Neural crest cell (in vitro differentiated cells): ENCODE measurements around the gene GNPTG. TPM values are rescaled to one million over a fixed set of nuclear protein-coding genes. Genes with fewer than 3 reads are reported as not detected.

Experiments
- DNase-seq: peaks from one replicate; pipeline ENCODE4 v3.0.0; 2021; ENCODE audit warnings: low read depth, mixed read lengths, low spot score
- H3K27ac Mint-ChIP-seq: one replicate; pipeline ENCODE4 v1.8.0; 2021; ENCODE audit warnings: mild to moderate bottlenecking, mixed read lengths; ENCODE audit not compliant: unreplicated experiment
- H3K27me3 Mint-ChIP-seq: 2 replicates; pipeline ENCODE4 v1.8.0; 2021; ENCODE audit warnings: low read depth, mild to moderate bottlenecking, mixed read lengths
- H3K36me3 Mint-ChIP-seq: 2 replicates; pipeline ENCODE4 v1.8.0; 2021; ENCODE audit warnings: low read depth, mild to moderate bottlenecking, mixed read lengths
- H3K4me1 Mint-ChIP-seq: 2 replicates; pipeline ENCODE4 v1.8.0; 2021; ENCODE audit warnings: mixed read lengths
- H3K4me3 Mint-ChIP-seq: one replicate; pipeline ENCODE4 v1.8.0; 2021; ENCODE audit warnings: mild to moderate bottlenecking, mixed read lengths
- H3K9me3 Mint-ChIP-seq: 2 replicates; pipeline ENCODE4 v1.8.0; 2021; ENCODE audit warnings: mixed read lengths
- total RNA-seq: library from RNA; stranded (reverse); gene quantifications from 2 replicates; pipeline ENCODE4 v1.2.1, GENCODE V29; 2021
- TF ChIP-seq, protein P1 (sequence below): fragments of 200-600 bp; sonication (generic); conservative IDR thresholded peaks from 2 replicates; pipeline ENCODE4 v1.5.0; 2021; ENCODE audit warnings: antibody characterized with exemption, mild to moderate bottlenecking

Gene GNPTG
- total RNA-seq, 1 donor from 2014 or later, result 38.3 TPM

DNA sequence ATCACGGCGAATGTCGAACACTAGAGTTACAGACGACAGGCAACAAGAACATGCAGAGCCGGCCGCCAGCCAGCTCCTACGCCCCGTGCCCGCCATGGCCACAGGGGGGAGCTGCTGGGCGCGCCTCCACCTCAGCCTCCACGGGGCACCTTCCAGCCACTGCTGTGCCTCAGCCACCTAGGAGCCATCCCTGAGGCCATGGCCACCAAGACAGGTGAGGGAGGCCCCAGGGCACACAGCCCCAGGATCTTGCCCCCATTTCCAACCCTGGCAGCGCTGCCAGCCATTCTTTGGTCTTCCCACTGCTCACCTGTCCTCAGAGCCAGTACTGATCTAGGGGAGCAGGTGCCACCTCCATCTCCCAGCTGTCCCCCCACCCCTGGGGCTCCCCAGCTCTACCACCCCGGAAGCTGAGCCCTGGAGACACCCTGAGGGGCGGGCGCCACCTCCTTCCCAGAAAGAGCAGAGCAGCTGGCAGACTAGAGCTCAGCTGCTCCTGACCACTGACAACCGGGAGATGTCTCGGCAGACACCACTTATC is 11.8 kb downstream of the GNPTG start:
- Mint-ChIP-seq H3K4me1 (no peaks in the 10 kb centered on the region), H3K27ac (peak overlapping the region; percentile 28), H3K27me3 (no peaks in the 10 kb centered on the region), H3K36me3 (peaks cover 3% of the 10 kb centered on the region), H3K4me3 (peak overlapping the region; percentile 57), H3K9me3 (no peaks in the 10 kb centered on the region)
- TF ChIP-seq, protein P1, sequence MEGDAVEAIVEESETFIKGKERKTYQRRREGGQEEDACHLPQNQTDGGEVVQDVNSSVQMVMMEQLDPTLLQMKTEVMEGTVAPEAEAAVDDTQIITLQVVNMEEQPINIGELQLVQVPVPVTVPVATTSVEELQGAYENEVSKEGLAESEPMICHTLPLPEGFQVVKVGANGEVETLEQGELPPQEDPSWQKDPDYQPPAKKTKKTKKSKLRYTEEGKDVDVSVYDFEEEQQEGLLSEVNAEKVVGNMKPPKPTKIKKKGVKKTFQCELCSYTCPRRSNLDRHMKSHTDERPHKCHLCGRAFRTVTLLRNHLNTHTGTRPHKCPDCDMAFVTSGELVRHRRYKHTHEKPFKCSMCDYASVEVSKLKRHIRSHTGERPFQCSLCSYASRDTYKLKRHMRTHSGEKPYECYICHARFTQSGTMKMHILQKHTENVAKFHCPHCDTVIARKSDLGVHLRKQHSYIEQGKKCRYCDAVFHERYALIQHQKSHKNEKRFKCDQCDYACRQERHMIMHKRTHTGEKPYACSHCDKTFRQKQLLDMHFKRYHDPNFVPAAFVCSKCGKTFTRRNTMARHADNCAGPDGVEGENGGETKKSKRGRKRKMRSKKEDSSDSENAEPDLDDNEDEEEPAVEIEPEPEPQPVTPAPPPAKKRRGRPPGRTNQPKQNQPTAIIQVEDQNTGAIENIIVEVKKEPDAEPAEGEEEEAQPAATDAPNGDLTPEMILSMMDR, result peak; percentile 83
- peak; percentile 56 for DNase-seq

DNA sequence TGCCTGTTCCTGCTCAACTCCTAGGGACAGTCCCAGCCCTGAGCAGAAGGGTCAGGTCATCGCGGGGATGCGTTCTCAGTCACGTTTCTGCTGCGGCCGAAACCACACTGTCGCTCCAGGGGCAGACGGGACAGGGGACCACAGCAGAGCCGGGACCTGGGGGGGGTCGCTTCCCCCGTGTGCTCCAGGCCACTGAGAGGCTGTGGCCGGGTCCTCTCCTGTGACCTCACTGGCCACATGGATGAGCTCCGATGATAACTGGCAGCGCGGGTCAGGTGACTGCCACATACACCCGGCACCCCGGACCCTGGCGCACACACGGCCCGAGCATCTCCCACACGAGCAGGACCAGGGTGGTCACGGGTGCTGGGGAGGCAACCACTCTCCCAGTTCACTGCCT is 12.8 kb downstream of the GNPTG start:
- Mint-ChIP-seq H3K36me3 (peaks cover 3% of the 10 kb centered on the region), H3K4me3 (no peak overlapping the region), H3K27me3 (no peaks in the 10 kb centered on the region), H3K27ac (no peak overlapping the region), H3K9me3 (no peaks in the 10 kb centered on the region), H3K4me1 (no peaks in the 10 kb centered on the region)
- no peak for DNase-seq
- TF ChIP-seq, protein P1, result no peak

DNA sequence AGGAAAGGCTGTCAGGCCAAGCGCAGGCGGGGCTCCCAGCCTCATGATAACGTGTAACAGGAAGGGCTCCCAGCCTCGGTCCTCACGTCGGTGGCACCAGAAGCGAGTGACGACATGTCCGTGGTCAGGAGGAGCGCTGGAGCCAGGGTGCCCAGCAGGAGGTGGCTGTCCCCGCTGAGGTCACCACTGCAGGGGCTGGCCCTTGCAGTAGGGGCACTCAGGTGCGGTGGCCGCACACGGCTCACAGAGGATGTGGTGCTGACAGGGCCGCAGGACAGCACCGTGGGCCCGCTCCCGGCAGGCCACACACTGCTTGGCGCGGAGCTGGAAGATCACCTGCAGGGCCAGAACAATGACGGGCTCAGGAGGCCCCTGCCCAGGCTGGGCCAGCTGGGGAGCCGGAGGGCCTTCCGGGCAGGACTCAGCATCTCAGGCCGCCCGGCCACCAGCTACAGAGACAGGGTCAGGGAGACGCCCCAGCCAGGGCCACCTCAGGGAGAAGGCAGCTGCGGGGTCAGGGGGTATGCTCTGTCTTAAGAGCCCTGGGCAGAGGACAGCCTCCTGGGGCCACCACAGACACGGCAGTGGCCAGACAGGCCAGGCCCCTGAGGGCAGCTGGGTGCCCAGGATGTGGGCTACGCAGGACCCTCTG is 14.5 kb downstream of the GNPTG start:
- Mint-ChIP-seq H3K27ac (no peak overlapping the region), H3K4me1 (no peaks in the 10 kb centered on the region), H3K27me3 (no peaks in the 10 kb centered on the region), H3K9me3 (no peaks in the 10 kb centered on the region), H3K4me3 (no peak overlapping the region), H3K36me3 (peaks cover 3% of the 10 kb centered on the region)
- TF ChIP-seq, protein P1, result no peak
- DNase-seq, result no peak

DNA sequence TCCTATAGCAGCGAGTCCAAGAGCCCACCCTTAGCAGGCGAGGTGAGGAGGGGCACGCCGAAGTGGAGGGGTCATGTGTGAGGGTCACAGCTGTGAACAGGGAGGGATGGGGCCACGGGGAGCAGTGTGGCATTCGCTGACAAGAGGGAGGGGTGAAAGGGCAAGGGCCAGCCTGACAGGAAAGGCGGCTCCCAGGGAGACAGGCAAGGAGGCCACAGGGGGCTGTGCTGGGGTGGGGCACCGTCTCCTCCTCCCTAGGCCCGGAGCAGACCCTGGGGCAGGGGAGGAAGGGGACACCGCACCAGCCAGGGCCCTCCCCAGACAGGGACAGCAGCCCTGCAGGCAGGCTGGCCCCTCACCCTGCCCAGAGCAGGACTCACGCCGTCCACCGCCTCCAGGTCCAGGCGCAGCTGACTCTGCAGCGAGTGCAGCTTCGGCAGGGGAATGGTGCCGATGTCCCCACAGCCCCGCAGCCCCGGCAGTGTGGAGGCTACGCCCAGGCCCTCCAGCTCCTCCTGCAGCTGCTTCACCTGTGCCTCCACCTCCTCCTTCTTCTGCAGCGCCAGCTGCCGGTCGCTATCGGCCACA is 15.1 kb downstream of the GNPTG start:
- DNase-seq, result no peak
- Mint-ChIP-seq H3K4me3 (no peak overlapping the region), H3K9me3 (no peaks in the 10 kb centered on the region), H3K27me3 (no peaks in the 10 kb centered on the region), H3K27ac (no peak overlapping the region), H3K36me3 (peaks cover 3% of the 10 kb centered on the region), H3K4me1 (no peaks in the 10 kb centered on the region)
- TF ChIP-seq, protein P1, result no peak

DNA sequence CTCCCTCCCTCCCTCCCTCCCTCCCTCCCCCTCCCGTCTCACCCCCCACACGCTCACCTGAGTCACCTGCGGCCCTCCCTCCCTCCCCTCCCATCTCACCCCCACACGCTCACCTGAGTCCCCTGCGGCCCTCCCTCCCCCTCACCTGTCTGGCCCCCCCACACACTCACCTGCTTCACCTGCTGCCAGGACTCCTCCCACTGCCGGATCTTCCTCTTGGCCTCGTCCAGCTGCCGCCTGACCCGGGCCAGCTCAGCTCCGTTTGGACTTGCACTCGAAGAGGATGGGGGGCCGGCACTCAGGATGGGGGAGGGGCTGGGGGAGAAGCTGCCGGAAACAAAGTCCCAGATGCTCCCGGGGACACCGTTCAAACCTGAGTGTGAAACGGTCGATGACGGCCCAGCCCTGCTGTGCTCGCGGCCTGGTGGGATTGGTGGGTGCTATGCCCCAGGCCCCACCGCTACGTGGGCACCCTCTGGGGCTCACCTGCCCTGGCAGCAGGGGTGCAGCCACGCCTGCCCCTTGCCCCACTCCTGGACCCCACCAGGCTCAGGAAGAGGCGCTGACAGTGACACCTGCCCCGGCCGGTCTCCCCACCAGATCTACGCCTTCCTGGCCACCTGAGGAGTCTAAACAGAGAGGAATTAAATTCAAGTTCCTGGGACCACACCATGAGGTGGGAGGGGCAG is 15.9 kb downstream of the GNPTG start:
- H3K9me3 Mint-ChIP-seq, result no peaks in the 10 kb centered on the region
- H3K27ac Mint-ChIP-seq, result no peak overlapping the region
- no peak overlapping the region for H3K4me3 Mint-ChIP-seq
- TF ChIP-seq, protein P1, result no peak
- DNase-seq, result no peak
- peaks cover 3% of the 10 kb centered on the region for H3K36me3 Mint-ChIP-seq
- no peaks in the 10 kb centered on the region for H3K27me3 Mint-ChIP-seq
- no peaks in the 10 kb centered on the region for H3K4me1 Mint-ChIP-seq
